Measurements from ENCODE around the gene ACTA2.

DNA sequence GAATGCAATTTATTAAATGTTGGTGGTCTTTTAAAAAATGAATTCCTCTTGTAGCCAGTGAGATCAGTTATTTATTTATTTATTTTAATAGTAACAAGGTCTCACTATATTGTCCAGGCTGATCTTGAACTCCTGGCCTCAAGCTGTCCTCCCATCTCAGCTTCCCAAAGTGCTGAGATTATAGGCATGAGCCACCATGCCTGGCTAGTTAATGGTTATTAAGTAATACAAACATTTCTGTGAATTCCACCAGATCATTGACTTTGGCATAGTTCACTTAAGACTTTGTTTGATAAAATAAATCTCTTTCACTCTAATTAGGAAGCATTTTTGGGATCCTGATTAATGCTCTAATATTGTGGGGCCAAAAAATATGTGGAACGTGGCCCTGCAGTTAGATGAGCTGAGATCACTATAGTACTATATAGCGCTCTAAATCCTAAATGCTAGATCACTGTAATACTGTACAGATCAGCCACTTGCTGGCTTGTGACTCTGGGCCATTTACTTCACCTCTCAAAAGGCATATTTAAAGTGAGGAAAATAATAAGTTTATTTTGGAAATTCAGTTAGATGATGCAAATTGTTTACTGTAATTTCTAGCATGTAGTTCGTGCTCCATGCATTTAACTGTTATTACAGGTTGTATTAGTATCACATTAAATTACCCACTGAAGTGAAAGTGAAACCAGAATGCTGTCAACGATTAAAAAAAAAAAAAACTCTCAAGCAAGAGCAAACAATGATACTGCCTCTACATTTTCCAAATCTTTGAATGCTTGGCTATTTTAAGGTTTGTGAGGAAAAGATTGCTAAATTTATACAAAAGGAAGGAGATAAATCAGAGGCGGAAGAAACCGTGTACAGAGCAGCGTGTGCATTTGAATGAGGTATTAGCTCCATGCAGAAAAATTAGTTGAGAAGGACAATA, 22.1 kb upstream of the ACTA2 start:
- TF ChIP-seq POLR2A (IDR thresholded peaks at IDR 0.05) = no peak
- TF ChIP-seq, protein P1, sequence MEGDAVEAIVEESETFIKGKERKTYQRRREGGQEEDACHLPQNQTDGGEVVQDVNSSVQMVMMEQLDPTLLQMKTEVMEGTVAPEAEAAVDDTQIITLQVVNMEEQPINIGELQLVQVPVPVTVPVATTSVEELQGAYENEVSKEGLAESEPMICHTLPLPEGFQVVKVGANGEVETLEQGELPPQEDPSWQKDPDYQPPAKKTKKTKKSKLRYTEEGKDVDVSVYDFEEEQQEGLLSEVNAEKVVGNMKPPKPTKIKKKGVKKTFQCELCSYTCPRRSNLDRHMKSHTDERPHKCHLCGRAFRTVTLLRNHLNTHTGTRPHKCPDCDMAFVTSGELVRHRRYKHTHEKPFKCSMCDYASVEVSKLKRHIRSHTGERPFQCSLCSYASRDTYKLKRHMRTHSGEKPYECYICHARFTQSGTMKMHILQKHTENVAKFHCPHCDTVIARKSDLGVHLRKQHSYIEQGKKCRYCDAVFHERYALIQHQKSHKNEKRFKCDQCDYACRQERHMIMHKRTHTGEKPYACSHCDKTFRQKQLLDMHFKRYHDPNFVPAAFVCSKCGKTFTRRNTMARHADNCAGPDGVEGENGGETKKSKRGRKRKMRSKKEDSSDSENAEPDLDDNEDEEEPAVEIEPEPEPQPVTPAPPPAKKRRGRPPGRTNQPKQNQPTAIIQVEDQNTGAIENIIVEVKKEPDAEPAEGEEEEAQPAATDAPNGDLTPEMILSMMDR (IDR thresholded peaks at IDR 0.05) = no peak
